Measurements from ENCODE around the gene MELTF. TPM values are rescaled to one million over a fixed set of nuclear protein-coding genes. Genes with fewer than 3 reads are reported as not detected.
A peak's percentile ranks its signal among the peaks of the same experiment; 100 is the strongest.

MELTF gene
- total and polyA plus RNA-seq, 2 donors from 2014 or later, result 6.1 to 8.7 TPM

DNA sequence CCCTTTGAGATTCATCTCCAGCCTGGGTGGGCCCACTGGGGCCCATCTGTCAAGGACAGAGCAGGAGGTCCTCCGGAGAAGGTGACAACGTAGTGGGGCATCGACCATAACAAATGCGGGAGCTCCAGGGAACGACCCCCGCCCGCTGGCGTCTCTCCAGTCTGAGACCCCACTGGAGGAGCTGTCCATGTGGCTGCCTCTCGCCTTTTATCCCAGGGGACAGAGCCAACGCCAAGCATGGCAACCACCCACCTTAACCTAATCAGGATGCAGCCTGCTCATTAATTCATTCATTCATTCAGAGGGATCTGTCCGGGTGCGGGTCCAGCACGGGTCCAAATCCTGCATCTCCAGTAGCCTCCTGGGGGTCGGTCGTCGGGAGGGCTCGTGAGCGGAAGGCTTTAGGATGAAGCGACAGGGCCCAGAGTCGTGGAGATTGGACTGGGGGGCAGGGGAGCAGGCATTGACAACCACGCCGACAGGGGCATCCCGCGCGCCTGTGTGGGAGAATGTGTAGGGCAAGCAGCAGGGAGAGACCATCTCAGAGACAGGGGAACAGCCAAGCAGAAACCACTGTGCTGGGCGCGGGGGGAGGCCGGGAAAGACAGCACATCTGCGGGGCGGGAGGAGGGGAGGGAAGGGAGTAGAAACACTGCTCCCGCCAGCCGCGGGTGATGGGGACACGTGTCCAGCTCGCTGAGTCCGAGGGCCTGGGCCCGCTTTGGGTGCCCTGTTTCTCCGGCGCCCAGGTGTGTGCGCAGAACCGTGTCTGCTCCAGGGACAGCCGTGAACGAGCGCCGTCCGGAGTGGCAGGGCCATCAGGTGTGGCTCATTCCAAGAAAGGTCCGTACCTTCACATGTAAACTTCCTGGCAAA, 62.9 kb downstream of the MELTF start:
- no peaks in the 10 kb centered on the region for H3K9me3 ChIP-seq (ENCODE audit: control insufficient read depth in 2 of 3, insufficient read depth in 1 of 3, low read length in 3 of 3)
- no peaks in the 10 kb centered on the region for H3K36me3 ChIP-seq (ENCODE audit: control insufficient read depth in 2 of 3, insufficient read depth in 3 of 3, low read length in 3 of 3)
- peaks cover 34% of the 10 kb centered on the region for H3K27me3 ChIP-seq (ENCODE audit: control insufficient read depth, insufficient read depth, low read length)
- H3K4me1 ChIP-seq (ENCODE audit: control insufficient read depth in 2 of 3, insufficient read depth in 2 of 3, low read depth in 1 of 3, low read length in 3 of 3), result peaks cover 0 to 6% (median 0%) of the 10 kb centered on the region in 3 donors
- TF ChIP-seq, protein P1, sequence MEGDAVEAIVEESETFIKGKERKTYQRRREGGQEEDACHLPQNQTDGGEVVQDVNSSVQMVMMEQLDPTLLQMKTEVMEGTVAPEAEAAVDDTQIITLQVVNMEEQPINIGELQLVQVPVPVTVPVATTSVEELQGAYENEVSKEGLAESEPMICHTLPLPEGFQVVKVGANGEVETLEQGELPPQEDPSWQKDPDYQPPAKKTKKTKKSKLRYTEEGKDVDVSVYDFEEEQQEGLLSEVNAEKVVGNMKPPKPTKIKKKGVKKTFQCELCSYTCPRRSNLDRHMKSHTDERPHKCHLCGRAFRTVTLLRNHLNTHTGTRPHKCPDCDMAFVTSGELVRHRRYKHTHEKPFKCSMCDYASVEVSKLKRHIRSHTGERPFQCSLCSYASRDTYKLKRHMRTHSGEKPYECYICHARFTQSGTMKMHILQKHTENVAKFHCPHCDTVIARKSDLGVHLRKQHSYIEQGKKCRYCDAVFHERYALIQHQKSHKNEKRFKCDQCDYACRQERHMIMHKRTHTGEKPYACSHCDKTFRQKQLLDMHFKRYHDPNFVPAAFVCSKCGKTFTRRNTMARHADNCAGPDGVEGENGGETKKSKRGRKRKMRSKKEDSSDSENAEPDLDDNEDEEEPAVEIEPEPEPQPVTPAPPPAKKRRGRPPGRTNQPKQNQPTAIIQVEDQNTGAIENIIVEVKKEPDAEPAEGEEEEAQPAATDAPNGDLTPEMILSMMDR (IDR thresholded peaks at IDR 0.05; ENCODE audit: borderline replicate concordance, extremely low read depth, insufficient read depth), result no peak
- no peak overlapping the region for H3K27ac ChIP-seq (ENCODE audit: low read depth in 2 of 2, low read length in 2 of 2)
- H3K4me3 ChIP-seq (ENCODE audit: low read length in 3 of 3), result no peak overlapping the region
- intact Hi-C loops (cut with DNase I), result loop anchor here (10.0 kb wide), 1 partner anchor 132 kb away; no protein-coding TSS in a partner anchor
- FAIRE-seq, result no peak
- peak in 4 of 5 donors; percentile 65 to 76 (median 73) for DNase-seq
- H3K9ac ChIP-seq (ENCODE audit: low read length in 3 of 3), result no peak overlapping the region

DNA sequence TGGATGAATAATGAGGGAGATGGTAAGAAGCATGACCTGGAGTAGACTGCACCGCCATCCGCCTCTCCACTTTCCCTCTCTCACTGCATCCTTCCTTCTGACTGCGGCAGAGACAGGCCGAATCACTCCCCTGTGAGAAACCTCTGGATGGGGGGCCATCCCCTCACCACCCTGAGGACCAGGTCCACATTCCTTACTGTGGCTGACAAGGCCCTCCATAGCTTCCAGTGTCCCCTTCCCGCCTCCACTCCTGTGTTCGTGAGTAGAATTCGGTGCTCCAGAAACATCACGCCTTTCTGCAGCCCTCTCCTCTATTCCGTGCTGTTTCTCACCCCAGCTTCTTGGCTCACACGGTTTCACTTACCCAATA, 63.8 kb downstream of the MELTF start:
- no peak overlapping the region for H3K4me3 ChIP-seq (ENCODE audit: low read length in 3 of 3)
- peaks cover 0 to 6% (median 0%) of the 10 kb centered on the region in 3 donors for H3K4me1 ChIP-seq (ENCODE audit: control insufficient read depth in 2 of 3, insufficient read depth in 2 of 3, low read depth in 1 of 3, low read length in 3 of 3)
- DNase-seq (no peak), FAIRE-seq (no peak)
- TF ChIP-seq, protein P1 (IDR thresholded peaks at IDR 0.05; ENCODE audit: borderline replicate concordance, extremely low read depth, insufficient read depth), result no peak
- H3K9ac ChIP-seq (ENCODE audit: low read length in 3 of 3), result no peak overlapping the region
- H3K36me3 ChIP-seq (ENCODE audit: control insufficient read depth in 2 of 3, insufficient read depth in 3 of 3, low read length in 3 of 3), result no peaks in the 10 kb centered on the region
- no peak overlapping the region for H3K27ac ChIP-seq (ENCODE audit: low read depth in 2 of 2, low read length in 2 of 2)
- peaks cover 32% of the 10 kb centered on the region for H3K27me3 ChIP-seq (ENCODE audit: control insufficient read depth, insufficient read depth, low read length)
- H3K9me3 ChIP-seq (ENCODE audit: control insufficient read depth in 2 of 3, insufficient read depth in 1 of 3, low read length in 3 of 3), result no peaks in the 10 kb centered on the region
- intact Hi-C loops (cut with DNase I), result loop anchor here (10.0 kb wide), 1 partner anchor 131 kb away; no protein-coding TSS in a partner anchor

DNA sequence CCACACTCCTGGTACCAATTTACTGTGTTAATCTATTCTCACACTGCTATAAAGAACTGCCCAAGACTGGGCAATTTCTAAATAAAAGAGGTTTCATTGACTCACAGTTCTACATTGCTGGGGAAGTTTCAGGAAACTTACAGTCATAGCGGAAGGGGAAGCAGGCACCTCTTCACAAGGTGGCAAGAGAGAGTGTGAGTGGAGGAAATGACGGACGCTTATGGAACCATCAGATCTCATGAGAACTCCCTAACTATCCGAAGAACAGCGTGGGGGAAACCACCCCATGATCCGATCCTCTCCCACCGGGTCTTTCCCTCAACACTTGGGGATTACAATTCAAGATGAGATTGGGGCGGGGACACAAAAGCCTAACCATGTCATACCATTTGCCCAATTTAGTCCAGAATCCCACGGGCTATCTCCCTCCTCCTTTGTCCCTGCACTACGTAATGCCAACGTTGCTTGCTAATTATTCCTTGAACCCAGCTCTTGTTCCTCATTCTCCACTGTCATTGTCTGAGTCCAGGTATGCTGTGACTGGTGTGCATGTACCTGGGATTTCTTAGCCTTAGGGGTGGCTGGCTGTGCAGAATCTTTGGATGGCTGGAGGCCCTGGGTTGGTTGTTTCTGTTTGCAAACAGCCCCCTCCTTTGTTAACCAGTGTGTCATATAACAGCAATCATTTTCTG, 64.4 kb downstream of the MELTF start:
- Histone ChIP-seq H3K9ac (ENCODE audit: low read length in 3 of 3) (no peak overlapping the region), H3K27ac (ENCODE audit: low read depth in 2 of 2, low read length in 2 of 2) (no peak overlapping the region), H3K36me3 (ENCODE audit: control insufficient read depth in 2 of 3, insufficient read depth in 3 of 3, low read length in 3 of 3) (no peaks in the 10 kb centered on the region), H3K27me3 (ENCODE audit: control insufficient read depth, insufficient read depth, low read length) (peaks cover 32% of the 10 kb centered on the region), H3K4me1 (ENCODE audit: control insufficient read depth in 2 of 3, insufficient read depth in 2 of 3, low read depth in 1 of 3, low read length in 3 of 3) (peaks cover 0 to 6% (median 0%) of the 10 kb centered on the region in 3 donors), H3K9me3 (ENCODE audit: control insufficient read depth in 2 of 3, insufficient read depth in 1 of 3, low read length in 3 of 3) (no peaks in the 10 kb centered on the region), H3K4me3 (ENCODE audit: low read length in 3 of 3) (no peak overlapping the region)
- no peak for DNase-seq
- FAIRE-seq, result no peak
- TF ChIP-seq, protein P1 (IDR thresholded peaks at IDR 0.05; ENCODE audit: borderline replicate concordance, extremely low read depth, insufficient read depth), result no peak
- intact Hi-C loops (cut with DNase I), result loop anchor here (10.0 kb wide), 1 partner anchor 130 kb away; no protein-coding TSS in a partner anchor

All from kidney (tissue), 14 donors.